ENCODE results near the gene CCDC85C.

DNA sequence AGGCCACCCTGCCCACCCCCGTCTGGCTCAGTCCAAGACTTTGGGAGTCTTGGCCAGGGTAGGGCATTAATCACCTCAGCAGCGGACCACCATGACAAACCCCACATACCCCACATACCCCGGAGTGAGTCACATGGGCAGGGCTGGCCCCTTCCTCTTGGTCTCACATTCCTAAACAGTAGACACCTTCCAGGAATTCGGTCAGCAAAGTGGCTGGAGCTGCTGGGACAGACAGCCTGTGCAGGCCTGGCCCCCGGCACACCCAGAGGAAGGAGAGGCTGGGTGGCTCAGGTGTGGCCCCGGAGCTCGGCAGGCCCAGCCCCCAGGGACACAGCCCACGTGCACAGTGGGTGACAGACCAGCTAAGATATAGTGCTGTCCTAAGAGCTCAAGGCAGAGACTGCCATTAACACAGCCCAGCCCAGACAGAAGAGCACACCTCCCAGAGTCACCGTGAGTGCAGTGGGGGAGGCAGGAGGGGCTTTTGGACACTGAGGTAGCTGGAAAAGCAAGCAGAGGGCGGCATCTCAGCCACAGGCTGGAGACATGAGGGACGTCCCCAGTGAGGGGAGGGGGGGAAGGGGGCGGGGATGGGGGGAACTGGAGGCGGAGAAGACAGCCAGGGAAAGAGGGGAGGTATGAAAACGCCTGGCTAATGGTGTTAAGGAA is 24.0 kb downstream of the CCDC85C start:
- TF ChIP-seq, protein P1, sequence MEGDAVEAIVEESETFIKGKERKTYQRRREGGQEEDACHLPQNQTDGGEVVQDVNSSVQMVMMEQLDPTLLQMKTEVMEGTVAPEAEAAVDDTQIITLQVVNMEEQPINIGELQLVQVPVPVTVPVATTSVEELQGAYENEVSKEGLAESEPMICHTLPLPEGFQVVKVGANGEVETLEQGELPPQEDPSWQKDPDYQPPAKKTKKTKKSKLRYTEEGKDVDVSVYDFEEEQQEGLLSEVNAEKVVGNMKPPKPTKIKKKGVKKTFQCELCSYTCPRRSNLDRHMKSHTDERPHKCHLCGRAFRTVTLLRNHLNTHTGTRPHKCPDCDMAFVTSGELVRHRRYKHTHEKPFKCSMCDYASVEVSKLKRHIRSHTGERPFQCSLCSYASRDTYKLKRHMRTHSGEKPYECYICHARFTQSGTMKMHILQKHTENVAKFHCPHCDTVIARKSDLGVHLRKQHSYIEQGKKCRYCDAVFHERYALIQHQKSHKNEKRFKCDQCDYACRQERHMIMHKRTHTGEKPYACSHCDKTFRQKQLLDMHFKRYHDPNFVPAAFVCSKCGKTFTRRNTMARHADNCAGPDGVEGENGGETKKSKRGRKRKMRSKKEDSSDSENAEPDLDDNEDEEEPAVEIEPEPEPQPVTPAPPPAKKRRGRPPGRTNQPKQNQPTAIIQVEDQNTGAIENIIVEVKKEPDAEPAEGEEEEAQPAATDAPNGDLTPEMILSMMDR (IDR thresholded peaks at IDR 0.05), result no peak
- TF ChIP-seq POLR2A (IDR thresholded peaks at IDR 0.05) (peak; percentile 34), POLR2AphosphoS5 (IDR thresholded peaks at IDR 0.05) (peak; percentile 41)

All from prostate gland (tissue), 2 donors.